Adipose tissue (tissue), 3 donors: ENCODE data around the gene LRRC10. TPM values are rescaled to one million over a fixed set of nuclear protein-coding genes. Genes with fewer than 3 reads are reported as not detected.
"Not testable (repeated sequence)": the region's sequence is repeated elsewhere in the genome, so short reads cannot be mapped to it uniquely, and the experiment has no call there.

Source experiments
- H3K27ac ChIP-seq: one replicate; pipeline ENCODE4 v1.5.1; 2013; ENCODE audit warnings: low read depth, low read length
- WGBS, 3 donors: extraction: QIAGEN DNeasy Blood & Tissue Kit; methylation state at CpG; one replicate each; pipeline ENCODE4 v1.1.7; 2013; 5-methylcytosine and 5-hydroxymethylcytosine counted together
- polyA plus RNA-seq, 3 donors: library from polyadenylated mRNA; stranded (reverse); fragments of 200-250 nt; gene quantifications; one replicate each; pipeline ENCODE4 v1.2.3, GENCODE V29; 2013
- donor health status: healthy with polysubstance abuse.
- donor health status: Bipolar disorder and iron deficiency.
- donor health status: healthy.

The LRRC10 gene
- polyA plus RNA-seq, 3 donors = not detected

GRCh38 chr12:69623970-69624369 is 13.3 kb upstream of the LRRC10 start:
- H3K27ac ChIP-seq = no peak overlapping the region
- WGBS, 3 donors = 46 to 88% (median 81%) methylated on average over 13 of the region's 13 CpGs

DNA sequence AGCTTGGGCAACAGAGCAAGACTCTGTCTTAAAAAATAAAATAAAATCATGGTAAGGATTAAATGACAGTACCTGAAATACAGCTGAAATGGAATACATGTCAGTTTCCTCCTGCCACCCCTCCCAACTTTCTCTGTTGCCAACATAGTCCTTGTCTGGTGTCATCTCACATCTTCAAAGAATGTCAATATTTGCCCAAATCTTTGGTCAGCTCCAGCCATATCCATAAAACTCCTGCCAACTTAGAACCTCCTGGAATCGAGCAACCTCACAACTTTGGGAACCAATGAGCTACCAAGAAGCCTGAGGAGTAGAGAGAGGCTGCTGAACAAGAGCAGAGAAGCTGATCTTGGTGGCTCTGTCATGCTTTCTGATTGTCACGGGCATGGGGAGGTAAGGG is 10.8 kb upstream of the LRRC10 start:
- WGBS, 3 donors = 82 to 86% (median 84%) methylated on average over 2 of the region's 2 CpGs
- H3K27ac ChIP-seq = no peak overlapping the region

DNA sequence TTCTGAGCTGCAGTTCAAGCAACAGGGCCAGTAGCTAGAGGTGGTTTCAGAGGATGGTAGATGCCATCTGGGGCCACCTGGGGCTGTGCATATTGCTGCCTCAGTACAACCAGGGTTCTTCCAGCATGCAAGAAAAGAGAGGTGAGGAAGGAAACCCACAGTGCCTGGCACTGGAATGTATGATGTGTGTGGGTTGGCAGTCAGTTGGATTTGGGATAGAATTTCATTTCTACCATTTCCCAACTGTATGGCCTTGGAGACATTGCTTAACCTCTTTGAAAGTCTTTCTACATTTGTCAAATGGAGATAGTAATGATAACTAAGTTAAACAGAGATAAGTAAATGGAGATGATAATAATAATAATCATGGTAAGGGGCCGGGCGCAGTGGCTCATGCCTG is 10.2 kb upstream of the LRRC10 start:
- no peak overlapping the region for H3K27ac ChIP-seq
- WGBS, 3 donors = 49 to 94% (median 84%) methylated on average over 2 of the region's 2 CpGs

GRCh38 chr12:69620077-69620476 is 9.4 kb upstream of the LRRC10 start:
- 78 to 80% (median 80%) methylated on average over 4 of the region's 4 CpGs for WGBS, 3 donors

GRCh38 chr12:69619050-69619449 is 8.3 kb upstream of the LRRC10 start:
- 31 to 72% (median 41%) methylated on average over 6 of the region's 6 CpGs for WGBS, 3 donors
- H3K27ac ChIP-seq = no peak overlapping the region

More at GRCh38 chr12:69620077-69620476, 9.4 kb upstream of the LRRC10 start:
- no peak overlapping the region for H3K27ac ChIP-seq

GRCh38 chr12:69616025-69616424 is 5.3 kb upstream of the LRRC10 start:
- no peak overlapping the region for H3K27ac ChIP-seq
- 76 to 82% (median 77%) methylated on average over 14 of the region's 14 CpGs for WGBS, 3 donors

DNA sequence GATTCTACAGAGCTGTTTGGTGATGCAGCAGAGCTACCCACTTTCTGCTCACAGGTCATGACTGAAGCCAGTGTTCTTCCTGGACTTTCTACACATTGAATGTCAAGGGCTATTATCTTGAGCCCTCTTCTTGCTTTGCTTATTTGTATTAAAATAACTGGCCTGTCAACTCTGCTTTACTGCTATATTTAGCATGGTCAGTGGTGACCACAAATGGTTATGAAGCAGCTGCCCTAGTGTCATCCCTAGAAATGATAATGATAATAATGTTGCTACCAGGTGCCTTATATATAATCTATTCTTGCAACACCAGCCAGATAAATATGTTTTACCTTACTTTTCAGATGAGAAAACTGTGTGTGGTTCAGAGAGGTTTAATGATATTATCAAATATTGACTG is 2.6 kb upstream of the LRRC10 start:
- no peak overlapping the region for H3K27ac ChIP-seq

GRCh38 chr12:69610126-69610525 is 581 bp downstream of the LRRC10 start:
- no peak overlapping the region for H3K27ac ChIP-seq
- 91 to 94% (median 94%) methylated on average over 15 of the region's 15 CpGs for WGBS, 3 donors

DNA sequence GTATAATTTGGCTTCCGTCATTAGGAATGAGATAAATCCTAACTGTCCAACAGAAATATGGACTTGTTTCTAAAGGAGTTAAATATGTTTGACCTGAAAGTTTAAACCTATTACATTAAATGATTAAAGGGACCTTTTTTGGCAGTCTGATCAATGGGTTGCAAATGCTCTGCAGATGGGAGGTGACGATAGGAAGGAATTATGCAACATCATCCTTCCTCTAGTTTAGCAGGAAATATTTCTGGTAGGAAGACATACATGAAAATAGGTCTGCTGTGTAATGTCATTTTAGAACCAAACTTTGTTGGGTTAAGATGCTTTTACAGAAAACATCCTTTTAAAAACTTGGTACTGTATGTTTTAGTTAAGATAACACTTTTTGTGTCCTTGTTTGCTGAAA is 2.6 kb downstream of the LRRC10 start:
- WGBS, 3 donors = 41 to 71% (median 56%) methylated on average over 2 of the region's 2 CpGs
- no peak overlapping the region for H3K27ac ChIP-seq

GRCh38 chr12:69604275-69604674 is 6.4 kb downstream of the LRRC10 start:
- 73 to 88% (median 88%) methylated on average over 2 of the region's 3 CpGs for WGBS, 3 donors

GRCh38 chr12:69603556-69603955 is 7.2 kb downstream of the LRRC10 start:
- 96 to 99% (median 98%) methylated on average over 5 of the region's 6 CpGs for WGBS, 3 donors
- not testable (repeated sequence) for H3K27ac ChIP-seq

More at GRCh38 chr12:69604275-69604674, 6.4 kb downstream of the LRRC10 start:
- H3K27ac ChIP-seq = not testable (repeated sequence)

DNA sequence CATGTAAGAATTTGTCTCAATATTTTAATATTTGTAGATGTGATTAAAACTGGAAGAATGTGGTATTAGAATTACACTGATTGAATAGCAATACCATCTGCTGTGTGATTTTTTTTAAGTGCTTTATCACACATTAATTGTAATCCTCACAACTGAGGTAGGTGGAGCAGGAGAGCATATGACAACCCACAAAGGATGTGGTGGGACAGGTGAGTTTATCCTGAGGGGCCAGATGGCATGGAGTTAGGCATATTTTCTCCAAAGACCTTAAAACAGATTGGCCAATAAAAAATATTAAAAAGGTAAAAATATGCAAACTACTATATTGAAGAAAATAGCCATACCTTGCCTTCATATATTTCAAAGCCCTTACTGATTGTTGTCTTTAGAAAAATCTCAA is 7.8 kb downstream of the LRRC10 start:
- H3K27ac ChIP-seq = no peak overlapping the region

GRCh38 chr12:69601962-69602685 is 8.6 kb downstream of the LRRC10 start:
- WGBS, 3 donors = 91 to 94% (median 92%) methylated on average over 6 of the region's 6 CpGs
- no peak overlapping the region for H3K27ac ChIP-seq

GRCh38 chr12:69600804-69601203 is 9.9 kb downstream of the LRRC10 start:
- no peak overlapping the region for H3K27ac ChIP-seq

GRCh38 chr12:69598174-69598753 is 12.4 kb downstream of the LRRC10 start:
- WGBS, 3 donors = 32 to 61% (median 59%) methylated on average over 4 of the region's 4 CpGs

GRCh38 chr12:69595689-69596088 is 15.0 kb downstream of the LRRC10 start:
- WGBS, 3 donors = 100% methylated on average over 2 of the region's 2 CpGs
- no peak overlapping the region for H3K27ac ChIP-seq

More at GRCh38 chr12:69598174-69598753, 12.4 kb downstream of the LRRC10 start:
- no peak overlapping the region for H3K27ac ChIP-seq

- H3K27ac ChIP-seq = no peak overlapping the region
- WGBS, 3 donors = 89 to 95% (median 92%) methylated on average over 2 of the region's 2 CpGs
These were observed 21.6 kb downstream of the LRRC10 start for GRCh38 chr12:69589082-69589481.

- WGBS, 3 donors = 88 to 93% (median 92%) methylated on average over 4 of the region's 4 CpGs
- no peak overlapping the region for H3K27ac ChIP-seq
These were observed 22.2 kb downstream of the LRRC10 start for GRCh38 chr12:69588527-69588926.

DNA sequence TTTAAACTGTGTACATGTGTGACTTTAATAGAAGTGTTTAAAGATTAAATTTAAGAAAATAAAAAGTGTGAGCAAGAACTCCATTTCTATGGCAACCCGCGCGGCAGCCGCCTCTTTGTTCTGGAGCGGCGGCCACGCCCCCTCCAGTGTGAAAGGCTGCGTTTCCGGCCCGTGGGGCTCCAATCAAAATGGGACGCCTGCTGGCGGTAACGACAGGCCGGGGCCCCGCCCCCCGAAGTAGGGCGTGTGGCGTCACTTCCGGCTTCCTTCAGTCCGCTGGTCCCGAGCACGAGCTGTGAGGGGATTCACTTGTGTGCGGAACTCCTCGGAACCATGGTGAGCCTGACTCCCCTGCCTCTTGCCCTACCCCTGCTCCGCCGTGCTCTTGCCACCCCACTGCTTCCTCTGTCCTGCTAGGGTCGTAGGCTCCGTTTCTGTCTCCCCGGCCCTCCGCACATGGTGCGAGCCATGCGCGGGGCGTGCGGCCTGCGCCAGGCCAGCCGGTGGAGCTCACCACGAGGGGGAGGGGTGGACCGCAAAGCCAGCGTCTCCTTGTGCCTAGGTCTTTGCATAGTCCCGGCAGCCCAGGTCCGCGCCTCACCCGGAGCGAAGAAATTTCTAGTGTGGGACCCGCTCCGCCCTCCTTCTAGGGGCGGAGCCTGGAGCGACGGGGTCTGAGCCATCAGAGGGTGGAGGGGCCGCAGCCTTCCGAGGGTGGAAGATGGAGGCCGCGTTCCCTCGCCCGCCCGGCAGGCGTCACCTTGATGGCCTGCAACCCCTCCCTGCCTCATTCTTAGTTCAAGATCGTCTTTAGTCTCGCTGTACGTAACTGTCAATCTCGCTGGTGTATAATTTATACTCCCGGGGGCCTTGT is 25.3 kb downstream of the LRRC10 start, which contains the start of gene CCT2:
TSS of gene CCT2 (plus strand) at position 271 of the 874 bp plus-strand sequence. CDS start at position 334, 63 bp downstream.
- 0 to 1% (median 1%) methylated on average over 62 to 63 of the region's 63 CpGs for WGBS, 3 donors
- H3K27ac ChIP-seq = no peak within 1 kb of the TSS
